IPS-11a (cell line): ENCODE results near the gene PSMB11.

ENCODE experiments used
- H3K4me3 ChIP-seq: one replicate; pipeline ENCODE4 v1.5.1; 2013; ENCODE audit warnings: low read depth, low read length, control low read depth

The PSMB11 gene

DNA sequence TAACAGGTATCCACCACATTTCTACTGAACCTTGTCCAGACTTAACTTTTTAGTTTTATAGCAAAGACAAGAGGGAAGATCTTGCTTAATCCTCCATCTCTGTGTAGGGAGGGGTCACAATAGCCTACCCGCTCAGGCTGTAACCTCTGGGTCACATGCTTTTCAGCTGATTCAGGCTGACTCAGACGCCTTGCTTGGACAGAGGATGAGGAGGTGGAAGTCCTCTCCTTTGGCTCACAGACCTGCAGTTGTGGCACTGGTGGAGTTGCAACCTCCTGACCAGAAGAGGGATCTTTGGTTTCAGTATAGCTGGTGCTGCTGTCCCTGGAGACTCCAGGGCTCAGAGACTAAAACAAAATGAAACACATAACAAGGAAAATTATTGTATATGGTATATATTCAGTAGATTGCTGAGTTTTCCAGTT is 36.7 kb downstream of the PSMB11 start:
- H3K4me3 ChIP-seq = no peak overlapping the region

DNA sequence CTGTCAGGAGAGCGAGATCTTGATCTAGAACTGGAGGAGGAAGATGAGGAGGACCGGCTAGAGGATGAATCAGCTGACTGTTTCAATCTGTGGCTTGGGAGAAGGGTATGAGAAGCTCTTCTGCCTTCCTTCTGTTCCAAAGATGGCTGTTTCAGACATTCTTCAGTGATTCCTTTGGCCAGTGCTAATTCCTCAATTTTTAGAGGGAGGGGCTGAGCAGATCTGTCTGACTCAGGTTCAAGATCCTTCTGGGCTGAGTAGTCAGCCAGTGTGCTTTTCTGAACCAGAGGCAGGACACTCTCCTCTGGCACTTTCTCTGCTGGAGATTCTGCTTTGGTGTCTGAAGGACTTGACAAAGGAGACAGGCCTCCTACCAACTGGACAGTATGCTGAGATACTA is 37.7 kb downstream of the PSMB11 start:
- H3K4me3 ChIP-seq = no peak overlapping the region

DNA sequence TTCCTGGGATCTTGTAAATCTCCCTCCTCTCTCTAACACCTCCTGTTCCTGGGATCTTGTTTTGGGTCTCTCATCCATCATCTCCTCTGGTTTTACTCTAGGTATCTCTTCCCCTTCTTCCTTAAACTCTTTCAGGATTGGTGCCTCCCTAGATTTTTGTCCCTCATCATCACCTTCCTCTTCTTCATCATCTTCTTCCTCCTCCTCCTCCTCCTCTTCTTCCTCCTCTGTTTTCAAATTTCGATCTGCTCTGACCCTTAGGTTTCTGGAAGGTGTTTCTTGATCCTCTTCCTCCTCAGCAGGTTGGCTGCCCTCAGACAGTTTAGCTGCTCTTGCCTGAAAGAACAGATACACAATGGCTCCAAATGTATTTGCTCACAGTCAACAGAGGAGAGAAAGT is 38.5 kb downstream of the PSMB11 start:
- H3K4me3 ChIP-seq = no peak overlapping the region

DNA sequence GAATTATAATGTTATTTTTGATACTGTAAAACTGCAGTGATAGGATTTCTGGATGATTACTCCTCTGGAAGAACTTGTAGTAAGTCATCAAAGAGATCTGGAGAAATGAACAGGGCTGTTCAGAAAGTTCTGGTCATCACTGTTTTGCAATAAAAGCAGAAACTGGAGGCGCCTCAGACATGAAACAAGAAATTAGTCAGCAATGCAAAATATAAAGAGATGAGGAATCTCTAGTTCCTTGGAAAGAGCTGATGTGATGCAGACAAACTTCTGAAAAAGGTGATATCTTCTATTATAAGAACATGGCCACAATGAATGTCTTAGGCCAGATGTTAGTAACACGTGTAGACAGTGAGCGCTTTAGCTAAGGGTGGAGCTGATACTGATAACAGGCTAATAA is 43.4 kb downstream of the PSMB11 start:
- no peak overlapping the region for H3K4me3 ChIP-seq

DNA sequence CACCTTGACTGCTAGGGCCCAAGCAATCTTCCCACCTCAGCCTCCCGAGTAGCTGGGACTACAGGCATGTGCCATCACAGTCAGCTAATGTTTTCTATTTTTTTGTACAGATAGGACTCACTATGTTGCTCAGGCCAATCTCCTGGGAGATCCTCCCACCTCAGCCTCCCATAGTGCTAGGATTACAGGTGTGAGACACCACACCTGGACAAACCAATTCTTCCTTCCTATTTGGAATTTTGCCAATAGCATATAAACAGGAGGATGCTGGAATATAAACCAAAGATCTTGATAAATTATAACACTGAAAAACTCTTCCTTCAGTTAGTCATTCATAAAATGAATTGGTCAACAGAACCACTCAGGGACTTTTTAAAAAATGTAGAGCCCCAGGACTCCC is 44.6 kb downstream of the PSMB11 start:
- H3K4me3 ChIP-seq = no peak overlapping the region

DNA sequence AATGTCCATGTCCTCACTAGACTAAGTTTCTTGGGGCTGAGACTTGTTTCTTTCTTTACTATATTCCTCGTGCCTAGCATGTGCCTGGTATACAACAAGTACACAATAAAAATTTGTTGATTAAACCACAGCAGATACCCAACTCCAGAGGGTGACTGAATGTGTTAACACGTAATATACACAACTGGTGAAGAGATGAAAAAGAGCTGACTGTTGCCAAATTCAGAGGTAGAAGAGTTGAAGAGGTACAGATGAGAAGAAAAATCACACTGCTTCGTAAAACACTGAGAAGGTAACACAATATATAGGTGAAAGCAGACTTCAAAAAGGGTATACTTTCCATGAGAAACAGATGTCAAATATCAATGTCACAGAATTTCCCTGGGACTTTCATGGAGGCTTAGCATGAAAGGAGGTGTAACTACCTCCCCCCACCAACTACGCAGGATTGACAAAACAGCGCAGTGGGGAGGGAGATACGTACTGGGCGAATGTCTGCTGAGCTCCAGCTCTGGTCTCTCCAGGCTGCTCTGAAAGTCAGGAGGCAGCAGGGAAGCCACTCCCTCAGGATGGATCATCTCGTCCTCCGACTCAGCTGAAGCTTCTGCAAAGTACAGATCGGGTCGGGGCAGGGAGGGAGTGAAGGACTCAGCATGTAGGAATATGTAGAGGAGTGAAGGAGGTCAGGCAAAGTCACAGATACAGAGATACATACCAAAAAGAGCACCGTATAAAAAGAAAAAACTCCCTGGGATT is 47.7 kb downstream of the PSMB11 start:
- H3K4me3 ChIP-seq = no peak overlapping the region

DNA sequence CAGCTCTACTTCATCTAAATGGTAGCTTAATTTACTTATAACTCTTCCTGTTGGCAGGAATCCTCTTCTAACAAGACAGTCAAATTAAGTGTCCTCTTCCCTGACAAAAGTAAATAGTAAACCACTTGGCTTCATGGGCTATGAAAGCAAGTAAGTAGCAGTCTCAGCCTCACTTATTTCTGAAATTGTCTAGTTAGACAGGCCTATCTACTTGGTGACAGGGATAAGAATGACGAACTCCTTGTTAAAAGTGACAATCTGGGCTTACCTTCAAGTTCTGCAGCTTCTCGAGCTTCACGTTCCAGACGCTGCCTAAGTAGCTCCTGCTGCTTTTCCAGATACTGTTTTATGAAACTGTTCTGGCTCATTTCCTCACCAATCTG is 48.2 kb downstream of the PSMB11 start:
- H3K4me3 ChIP-seq = no peak overlapping the region

DNA sequence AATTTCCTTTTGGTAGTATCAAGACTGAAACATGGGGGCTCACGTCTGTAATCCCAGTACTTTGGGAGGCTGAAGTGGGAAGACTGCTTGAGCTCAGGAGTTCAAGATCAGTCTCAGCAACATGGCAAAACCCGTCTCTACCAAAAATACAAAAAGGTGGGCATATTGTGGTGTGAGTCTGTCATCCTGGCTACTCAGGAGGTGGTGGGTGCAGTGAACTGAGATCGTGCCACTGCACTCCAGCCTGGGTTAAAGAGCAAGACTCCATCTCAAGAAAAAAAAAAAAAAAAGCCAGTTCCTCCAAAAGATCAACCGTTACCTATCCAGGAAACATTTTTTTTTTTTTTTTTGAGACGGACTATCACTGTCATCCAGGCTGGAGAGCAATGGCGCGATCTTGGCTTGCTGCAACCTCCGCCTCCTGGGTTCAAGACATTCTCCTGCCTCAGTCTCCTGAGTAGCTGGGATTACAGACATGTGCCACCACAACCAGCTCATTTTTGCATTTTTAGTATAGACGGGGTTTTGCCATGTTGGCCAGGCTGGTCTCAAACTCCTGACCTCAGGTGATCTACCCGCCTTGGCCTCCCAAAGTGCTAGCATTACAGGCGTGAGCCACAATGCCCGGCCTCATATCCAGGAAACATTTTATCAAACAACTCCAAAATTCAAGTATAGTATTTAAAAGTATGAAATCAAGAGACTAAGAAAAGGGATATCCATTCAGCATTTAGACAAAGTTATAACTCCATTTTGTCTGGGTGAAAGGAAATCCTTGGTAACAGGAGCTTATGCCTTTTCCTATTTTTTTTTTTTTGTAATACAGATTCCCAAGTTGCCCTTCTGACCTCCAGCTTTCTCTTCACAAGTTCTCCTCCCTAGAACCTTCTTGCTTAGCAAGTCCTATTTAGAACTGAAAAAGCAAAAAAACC is 49.5 kb downstream of the PSMB11 start:
- no peak overlapping the region for H3K4me3 ChIP-seq

DNA sequence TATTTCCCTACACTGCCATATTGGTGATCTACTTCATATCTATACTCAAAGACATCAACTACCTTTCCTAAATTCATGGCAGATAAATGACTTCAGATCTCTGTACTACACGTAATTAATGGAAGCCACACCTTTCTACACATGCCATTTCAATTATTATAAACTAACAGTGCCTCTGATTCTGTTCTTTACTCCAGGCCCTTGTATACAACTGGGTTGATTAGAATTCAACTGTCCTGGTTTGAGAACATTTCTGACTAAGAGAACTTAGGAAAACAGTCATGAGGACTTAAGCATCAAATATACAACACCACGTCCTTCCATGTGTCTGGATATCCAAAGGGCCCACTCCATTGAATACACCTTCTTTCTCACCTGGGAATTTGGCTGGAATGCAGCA is 51.1 kb downstream of the PSMB11 start:
- no peak overlapping the region for H3K4me3 ChIP-seq

DNA sequence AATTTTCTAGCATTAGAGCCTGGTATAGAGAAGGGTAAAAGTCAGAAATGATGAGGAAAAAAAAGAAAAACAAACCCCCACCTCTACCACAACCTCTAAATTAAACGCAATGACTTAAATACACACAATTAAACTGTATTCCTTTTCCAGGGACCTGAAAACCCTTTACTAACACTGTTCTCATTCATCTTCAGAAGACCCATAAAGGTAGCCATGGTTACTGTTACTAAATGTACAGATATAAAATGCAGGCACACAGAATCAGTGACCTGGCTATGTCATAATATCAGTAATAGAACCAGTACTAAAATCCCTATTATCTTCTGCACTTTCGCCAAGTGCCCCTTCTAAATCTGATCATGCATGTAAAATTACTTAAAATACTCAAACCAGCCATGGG is 51.5 kb downstream of the PSMB11 start:
- peak overlapping the region; percentile 99 for H3K4me3 ChIP-seq
